Stimulated activated CD4-positive, alpha-beta T cell treated with anti-CD3 and anti-CD28 coated beads, TNF-alpha, amount 100 ng/mL, for 24 hours (primary cell): Measurements from ENCODE around the gene NEBL.

Experiments used
- DNase-seq, 3 experiments: peaks; one replicate each; pipeline ENCODE4 v3.0.0-alpha.2; 2020; ENCODE audit warnings: low read depth in 3 of 3

Gene NEBL

GRCh38 chr10:20863008-20863407, 34.1 kb downstream of the NEBL start:
- no peak for DNase-seq

- no peak for DNase-seq
Measured at GRCh38 chr10:20858292-20859124, 38.6 kb downstream of the NEBL start.

- no peak for DNase-seq
Measured at GRCh38 chr10:20856484-20856883, 40.6 kb downstream of the NEBL start.

- no peak for DNase-seq
Measured at GRCh38 chr10:20855398-20856038, 41.6 kb downstream of the NEBL start.

- DNase-seq = no peak
Measured at GRCh38 chr10:20853276-20853675, 43.8 kb downstream of the NEBL start.

GRCh38 chr10:20852303-20852702, 44.8 kb downstream of the NEBL start:
- no peak for DNase-seq

GRCh38 chr10:20847512-20847911, 49.6 kb downstream of the NEBL start:
- no peak for DNase-seq

GRCh38 chr10:20846263-20846662, 50.8 kb downstream of the NEBL start:
- no peak for DNase-seq

GRCh38 chr10:20841419-20841818, 55.7 kb downstream of the NEBL start:
- no peak for DNase-seq

GRCh38 chr10:20839910-20840309, 57.2 kb downstream of the NEBL start:
- DNase-seq = no peak

- DNase-seq = no peak
Measured at GRCh38 chr10:20839141-20839540, 58.0 kb downstream of the NEBL start.

GRCh38 chr10:20836401-20836800, 60.7 kb downstream of the NEBL start:
- DNase-seq = no peak

GRCh38 chr10:20835335-20835734, 61.8 kb downstream of the NEBL start:
- DNase-seq = no peak

GRCh38 chr10:20834825-20835224, 62.3 kb downstream of the NEBL start:
- DNase-seq = no peak

- DNase-seq = no peak
Measured at GRCh38 chr10:20822825-20823224, 74.3 kb downstream of the NEBL start.

- no peak for DNase-seq
Measured at GRCh38 chr10:20817646-20818045, 79.5 kb downstream of the NEBL start.

- no peak for DNase-seq
Measured at GRCh38 chr10:20817116-20817515, 80.0 kb downstream of the NEBL start.

- DNase-seq = no peak
Measured at GRCh38 chr10:20814116-20814515, 83.0 kb downstream of the NEBL start.

- no peak for DNase-seq
Measured at GRCh38 chr10:20811131-20811530, 86.0 kb downstream of the NEBL start.

GRCh38 chr10:20809631-20810030, 87.5 kb downstream of the NEBL start:
- no peak for DNase-seq

GRCh38 chr10:20806487-20806886, 90.6 kb downstream of the NEBL start:
- no peak for DNase-seq

- DNase-seq = no peak
Measured at GRCh38 chr10:20797290-20797689, 99.8 kb downstream of the NEBL start.

GRCh38 chr10:20795391-20795790, 101.7 kb downstream of the NEBL start:
- DNase-seq = no peak
